Midbrain (tissue), 1 donor: Measurements from ENCODE around the gene KSR2.

Source experiments
- DNase-seq: peaks from one replicate; lab custom pipeline; 2025; lab: John Stamatoyannopoulos, UW

The KSR2 gene

DNA sequence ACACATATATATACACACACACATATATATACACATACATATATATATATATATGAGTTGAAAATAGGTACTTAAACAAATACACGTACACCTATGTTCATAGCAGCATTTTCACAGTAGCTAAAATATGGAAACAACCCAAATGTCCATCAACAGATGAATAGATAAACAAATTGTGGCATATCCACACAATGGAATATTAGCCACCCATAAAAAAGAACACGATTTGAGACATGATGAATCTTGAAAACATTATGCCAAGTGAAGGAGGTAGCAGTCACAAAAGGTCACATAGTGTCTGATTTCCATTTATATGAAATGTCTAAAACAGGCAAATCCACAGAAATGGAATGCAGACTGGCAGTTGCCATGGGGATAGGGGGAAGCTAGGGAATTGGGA lies 276.3 kb downstream of the KSR2 start:
- no peak for DNase-seq

DNA sequence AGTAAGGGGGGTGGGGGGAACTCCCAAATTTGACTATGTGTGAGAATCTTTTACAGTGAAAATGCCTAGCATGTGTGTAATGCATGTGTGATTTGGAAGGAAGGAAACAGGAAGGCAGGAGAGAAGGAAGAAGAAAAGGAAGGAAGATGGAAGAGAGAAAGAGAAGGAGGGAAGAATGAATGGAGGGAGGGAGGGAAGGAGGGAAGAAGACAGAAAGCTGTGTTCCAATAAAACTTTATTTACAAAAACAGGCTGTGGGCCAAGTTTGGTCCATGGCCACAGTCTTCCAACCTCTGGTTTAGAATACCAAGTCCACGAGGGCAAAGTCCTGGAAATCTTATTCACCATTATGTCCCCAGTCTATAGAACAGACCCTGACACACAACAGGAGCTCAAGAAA lies 278.9 kb downstream of the KSR2 start:
- no peak for DNase-seq

- no peak for DNase-seq
These were observed 280.3 kb downstream of the KSR2 start for GRCh38 chr12:117688446-117688845.

DNA sequence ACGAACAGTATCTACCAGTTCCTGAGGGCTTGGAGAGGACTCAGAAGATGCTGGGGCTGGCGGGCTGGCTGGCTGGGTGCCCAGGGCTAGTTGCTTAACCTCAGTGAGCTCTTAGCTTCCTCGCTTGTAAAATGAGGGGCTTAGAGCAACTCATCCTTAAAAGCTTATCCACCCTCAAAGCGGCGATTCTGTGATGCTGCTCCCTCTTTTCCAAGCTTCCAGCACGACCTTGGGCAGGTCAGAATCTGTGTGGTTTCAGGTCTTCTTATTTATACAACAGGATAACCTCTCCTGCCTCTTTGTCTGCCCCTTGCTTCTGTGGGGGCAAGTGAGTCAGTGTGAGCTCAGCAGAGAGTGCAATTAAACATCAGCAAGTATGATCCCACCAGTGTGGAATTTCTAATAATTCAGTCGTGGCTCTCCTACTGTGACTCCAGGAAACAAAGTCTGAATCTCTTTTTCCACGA lies 281.8 kb downstream of the KSR2 start:
- no peak for DNase-seq

GRCh38 chr12:117686210-117686609 lies 282.6 kb downstream of the KSR2 start:
- DNase-seq, result no peak

DNA sequence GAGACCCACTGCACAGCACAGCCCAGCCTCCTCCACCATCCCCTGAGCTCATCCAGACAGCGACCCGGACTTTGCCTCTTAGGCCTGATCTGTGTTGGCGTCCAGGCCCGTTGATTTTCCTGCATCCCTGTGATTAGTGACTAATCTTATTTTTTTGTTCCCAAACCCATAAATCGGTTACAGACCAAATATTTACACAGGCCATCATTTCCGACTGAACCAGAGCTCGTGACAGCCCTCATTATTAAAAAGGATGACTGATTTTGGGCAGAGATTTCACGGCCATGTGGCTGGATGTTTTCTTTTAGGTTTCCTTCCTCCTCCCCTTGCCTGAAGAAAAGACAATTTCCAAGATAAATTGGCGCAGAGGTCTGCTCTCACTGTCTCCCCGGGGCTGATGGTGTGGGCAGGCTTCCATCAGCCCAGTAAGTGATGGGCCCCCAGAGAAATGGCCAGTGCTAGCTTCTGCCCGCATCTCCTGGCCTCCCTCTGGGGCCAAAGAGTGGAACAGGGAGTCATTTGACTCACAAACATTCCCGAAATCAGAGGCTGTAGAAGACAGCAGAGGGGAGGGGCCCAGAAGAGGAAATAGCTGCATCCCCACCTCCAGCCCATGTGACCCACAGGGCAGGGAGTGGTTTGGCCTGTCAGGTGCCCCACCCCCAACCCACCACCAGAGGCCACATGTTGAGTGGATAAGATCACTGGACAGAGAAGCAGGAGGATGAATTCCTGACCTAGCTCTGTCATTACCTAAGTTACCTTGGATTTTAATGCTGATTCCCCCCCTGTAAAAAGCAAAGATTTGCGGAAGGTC lies 283.5 kb downstream of the KSR2 start:
- DNase-seq, result no peak

- no peak for DNase-seq
These were observed 284.3 kb downstream of the KSR2 start for GRCh38 chr12:117684471-117684870.

GRCh38 chr12:117680312-117680711 lies 288.5 kb downstream of the KSR2 start:
- DNase-seq, result no peak

DNA sequence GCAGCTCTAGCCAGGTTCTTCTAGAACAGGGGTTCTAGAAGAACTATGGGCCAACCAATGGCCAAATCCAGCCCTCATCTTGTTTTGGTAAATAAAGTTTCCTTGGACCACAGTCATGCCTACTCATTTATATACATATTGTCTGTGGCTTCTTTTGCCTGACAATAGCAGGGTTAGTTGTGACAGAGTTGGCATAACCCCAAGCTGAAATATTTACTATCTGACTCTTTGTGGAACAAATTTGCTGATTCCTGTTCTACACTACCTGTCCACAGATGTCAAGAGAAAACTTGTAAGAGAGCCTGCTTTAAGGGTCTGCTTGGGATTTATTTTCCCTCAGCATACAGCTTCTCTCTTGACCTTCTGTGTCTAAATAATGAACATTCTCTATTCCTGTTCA lies 289.0 kb downstream of the KSR2 start:
- no peak for DNase-seq

- no peak for DNase-seq
These were observed 294.0 kb downstream of the KSR2 start for GRCh38 chr12:117674763-117675162.

- no peak for DNase-seq
These were observed 294.5 kb downstream of the KSR2 start for GRCh38 chr12:117674313-117674712.

GRCh38 chr12:117671734-117672133 lies 297.1 kb downstream of the KSR2 start:
- DNase-seq, result no peak

DNA sequence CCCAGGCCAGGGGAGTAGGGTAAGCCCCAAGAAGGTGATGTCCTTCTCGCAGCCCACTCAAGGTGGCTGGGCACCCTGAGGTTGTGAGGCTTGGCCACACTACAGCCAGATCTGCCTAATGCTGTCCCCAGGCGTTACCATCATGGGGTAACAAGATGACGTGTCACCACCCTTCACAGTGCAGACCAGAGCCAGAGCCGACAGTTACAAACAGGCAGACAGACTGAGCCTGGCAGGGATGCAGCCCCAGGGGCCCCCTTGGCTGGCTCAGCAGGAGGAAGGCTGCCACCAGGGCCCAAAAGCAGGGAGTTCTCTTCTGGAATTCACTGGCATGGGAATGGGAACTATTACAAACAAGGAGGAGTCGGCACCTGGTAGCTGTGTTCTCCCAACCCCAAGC lies 304.6 kb downstream of the KSR2 start:
- DNase-seq, result no peak

DNA sequence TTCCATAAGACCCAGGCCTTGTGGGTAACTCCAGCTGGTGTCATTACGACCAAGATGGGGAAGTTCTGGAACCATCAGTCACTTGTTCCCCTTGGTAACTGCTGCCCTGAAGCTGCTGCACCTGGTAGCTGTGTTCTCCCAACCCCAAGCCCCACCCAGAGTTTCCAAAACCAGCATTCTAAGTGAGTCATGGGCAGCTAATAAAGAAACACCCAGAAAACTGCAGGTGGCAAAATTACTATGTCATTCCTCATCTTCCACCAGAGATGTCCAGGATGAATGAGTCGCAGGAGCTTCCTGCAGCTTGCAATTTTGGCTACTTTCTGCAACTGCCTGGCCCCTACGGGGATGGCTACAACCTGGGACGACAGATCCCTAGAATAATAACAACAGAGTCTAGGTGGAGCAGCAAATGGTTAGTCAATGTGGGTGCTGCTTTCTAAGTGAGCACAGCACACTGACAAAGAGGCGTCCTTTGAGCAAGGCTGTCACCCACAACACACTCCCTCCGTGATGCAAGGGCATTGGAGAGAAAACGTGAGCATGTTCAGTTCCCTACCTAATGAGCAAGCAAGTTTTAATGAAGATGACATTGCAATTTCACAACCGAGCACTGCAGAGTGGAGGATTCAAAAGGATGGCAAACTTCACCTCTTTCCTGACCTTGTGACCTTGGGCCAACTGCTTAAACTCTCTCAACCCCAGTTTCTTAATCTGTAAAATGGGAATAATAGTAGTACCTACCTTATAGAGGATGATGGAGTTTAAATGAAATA lies 306.0 kb downstream of the KSR2 start:
- DNase-seq, result no peak

DNA sequence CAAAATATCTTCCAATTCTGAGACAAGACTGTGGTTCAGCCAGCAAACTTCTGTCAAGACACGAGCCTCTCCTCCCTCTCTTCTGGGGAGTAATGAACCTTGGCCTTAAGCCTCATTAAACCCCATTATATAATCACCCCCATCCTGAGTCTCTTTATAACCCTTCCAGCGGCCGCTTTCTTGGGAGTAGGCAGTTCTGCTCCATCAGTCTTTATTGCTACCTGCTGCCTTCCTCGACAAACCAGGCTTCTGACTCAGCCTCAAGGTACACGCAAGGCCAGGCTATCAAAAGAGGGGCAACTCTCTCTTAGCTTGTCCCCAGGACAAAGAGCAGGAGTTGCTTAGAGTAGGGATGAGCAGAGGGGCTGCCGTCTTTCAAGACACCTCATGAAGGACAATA lies 306.6 kb downstream of the KSR2 start:
- no peak for DNase-seq

DNA sequence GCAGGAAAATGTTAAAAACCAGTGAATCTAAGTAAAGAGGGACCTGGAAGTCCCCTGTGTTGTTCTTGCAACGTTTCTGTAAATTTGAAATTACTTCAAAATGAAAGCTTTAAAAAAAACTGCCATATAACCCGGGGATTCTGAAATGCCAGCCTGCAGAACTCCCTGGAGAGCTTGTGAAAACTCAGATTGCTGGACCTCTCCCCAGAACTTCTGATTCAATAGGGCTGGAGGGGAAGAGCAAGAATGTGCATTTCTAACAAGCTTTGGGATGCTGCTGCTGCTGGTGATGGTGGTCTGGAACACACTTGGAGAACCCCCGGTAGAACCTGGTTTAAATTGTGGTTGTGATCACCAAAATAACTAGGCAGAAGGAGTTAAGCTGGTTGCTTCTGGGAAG lies 307.3 kb downstream of the KSR2 start:
- no peak for DNase-seq

DNA sequence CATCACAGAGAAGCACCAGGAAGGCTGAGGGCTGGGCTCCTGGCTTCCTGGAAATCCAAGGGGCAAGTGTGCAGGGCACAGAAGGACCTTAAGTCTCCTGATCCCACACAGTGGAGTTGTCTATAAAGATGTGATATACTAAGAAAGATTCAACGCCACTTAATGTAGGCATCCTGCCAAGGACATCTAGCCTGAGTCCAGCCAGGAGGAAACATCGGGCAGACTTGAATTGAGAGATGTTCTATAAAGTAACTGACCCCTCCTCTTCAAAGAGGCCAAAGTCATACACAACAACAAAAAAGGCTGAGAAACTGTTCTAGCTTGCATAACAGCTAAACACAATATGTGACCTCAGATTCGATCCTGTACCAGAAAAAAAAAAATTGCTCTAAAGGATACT lies 307.9 kb downstream of the KSR2 start:
- DNase-seq, result no peak

- DNase-seq, result no peak
These were observed 310.6 kb downstream of the KSR2 start for GRCh38 chr12:117658226-117658625.

DNA sequence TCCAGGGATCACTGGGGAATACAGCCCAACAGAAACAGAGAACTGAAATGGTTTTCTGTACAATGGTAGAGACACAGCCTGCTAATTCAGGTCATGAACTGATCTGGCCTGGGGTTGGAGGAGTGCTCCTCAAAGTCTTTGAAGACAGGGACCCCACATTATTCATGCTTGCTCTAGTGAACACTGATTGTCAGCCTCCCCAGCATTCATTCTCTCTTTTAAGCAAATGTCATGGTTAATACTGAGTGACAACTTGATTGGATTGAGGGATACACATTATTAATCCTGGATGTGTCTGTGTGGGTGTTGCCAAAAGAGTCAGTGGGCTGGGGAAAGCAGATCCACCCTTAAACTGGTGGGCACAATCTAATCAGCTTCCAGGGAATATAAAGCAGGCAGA lies 319.0 kb downstream of the KSR2 start:
- DNase-seq, result no peak

DNA sequence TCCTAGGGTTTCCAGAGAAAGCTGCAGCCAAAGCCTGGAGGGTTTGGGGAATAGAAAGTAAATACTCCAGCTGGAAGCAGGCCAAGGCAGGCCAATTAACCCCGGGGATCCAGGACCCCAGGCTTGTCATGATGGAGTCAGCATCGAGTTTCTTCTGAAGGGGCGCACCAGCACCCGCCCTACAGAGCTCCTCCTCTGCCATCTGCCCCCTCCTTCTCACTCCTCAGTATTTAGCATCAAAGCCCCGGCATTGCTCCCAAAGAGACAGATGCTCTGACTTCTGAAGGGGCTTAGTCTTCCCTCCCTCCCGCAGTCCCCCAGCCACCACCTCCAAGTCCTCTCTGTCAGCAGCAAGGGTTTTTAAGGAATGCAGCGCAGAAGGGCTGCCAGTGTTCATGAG lies 322.3 kb downstream of the KSR2 start:
- DNase-seq, result no peak

DNA sequence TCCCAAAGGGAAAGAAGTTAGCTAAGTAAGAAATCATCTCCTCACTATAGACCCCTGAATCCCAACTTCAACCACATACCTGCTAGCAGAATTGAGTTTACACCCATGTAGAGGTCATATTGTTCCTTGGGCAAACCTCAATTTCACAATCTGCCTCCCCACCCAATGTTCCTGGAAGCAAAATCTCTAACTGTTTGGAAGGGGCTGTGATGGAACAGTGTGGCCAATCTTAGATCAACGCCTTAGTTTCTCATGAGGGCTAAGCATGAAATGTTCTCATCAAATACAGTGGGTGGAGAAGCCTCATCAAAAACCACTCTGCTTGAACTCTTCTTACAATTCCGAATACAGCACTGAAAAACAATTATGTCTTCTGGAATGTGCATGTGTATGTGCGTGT lies 323.3 kb downstream of the KSR2 start:
- no peak for DNase-seq

GRCh38 chr12:117643971-117644370 lies 324.8 kb downstream of the KSR2 start:
- no peak for DNase-seq

DNA sequence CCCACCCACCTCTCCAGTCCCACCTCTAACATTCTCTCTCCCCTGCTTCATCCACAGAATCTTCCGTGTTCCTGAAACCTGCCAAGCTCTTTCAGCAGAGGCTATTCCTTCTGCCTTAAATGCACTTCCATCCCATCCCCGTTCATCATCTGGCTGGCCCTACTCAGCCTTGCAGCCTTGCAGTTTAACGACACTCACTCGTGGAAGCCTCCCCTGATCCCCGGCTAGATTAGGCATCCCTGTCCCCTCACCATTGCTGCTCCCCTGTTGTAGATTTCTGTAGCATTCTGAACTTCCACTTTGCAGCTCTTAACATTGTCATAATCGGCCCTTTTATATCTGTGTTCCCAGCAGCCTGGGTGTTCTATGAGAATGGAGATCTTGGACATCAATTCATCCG lies 326.9 kb downstream of the KSR2 start:
- DNase-seq, result no peak
